SK-N-MC (cell line): Measurements from ENCODE around the gene FOXP1.

Experiments used
- EZH2 ChIP-seq: fragments of 200-600 bp; sonication (generic); IDR thresholded peaks from one replicate; pipeline ENCODE4 v1.6.1; 2017; ENCODE audit warnings: antibody characterized with exemption
- FOXP2 ChIP-seq: optimal IDR thresholded peaks from 2 replicates; pipeline ENCODE3; 2011; ENCODE audit warnings: mild to moderate bottlenecking, moderate library complexity; ENCODE audit not compliant: insufficient read depth; ENCODE audit errors: extremely low read length, control extremely low read depth
- POLR2AphosphoS5 ChIP-seq: IDR thresholded peaks from 2 replicates; pipeline ENCODE4 v1.6.1; 2012; ENCODE audit warnings: mild to moderate bottlenecking, low read depth, low read length, borderline replicate concordance

DNA sequence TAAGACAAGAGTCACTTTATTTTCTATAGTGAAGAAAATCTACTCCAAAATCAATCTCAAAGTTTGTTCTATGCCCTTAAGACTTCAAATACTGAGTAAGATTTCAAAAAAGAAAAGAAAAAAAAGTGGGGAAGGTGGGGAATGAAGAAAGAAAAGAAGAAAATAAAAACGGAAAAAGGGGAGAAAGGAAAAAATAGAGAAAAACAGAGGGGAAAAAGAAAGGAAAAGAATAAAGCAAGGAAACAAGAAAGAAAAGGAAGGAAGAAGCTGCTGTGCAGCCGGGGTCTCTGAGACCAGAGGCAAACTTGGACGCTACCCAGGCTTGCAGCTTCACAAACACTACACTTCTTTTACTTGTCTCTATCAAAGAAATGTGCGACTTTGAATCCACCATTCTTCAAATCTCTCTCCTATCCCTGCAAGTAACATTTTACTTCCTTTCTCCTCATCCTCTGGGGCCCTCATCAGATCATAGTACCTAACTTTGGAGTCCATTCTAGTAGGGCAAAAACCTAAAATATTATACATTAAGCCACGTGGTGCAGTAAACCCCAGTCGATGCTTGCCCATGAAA, 279.8 kb downstream of the FOXP1 start:
- no peak for TF ChIP-seq EZH2
- TF ChIP-seq POLR2AphosphoS5: no peak
- TF ChIP-seq FOXP2: no peak
